OCI-LY3 (cell line): ENCODE results near the gene MKLN1.

Experiments
- H2AFZ ChIP-seq: fragments of 200-600, 300-600 bp; shearing (Covaris generic); 2 replicates; pipeline ENCODE4 v1.6.0; 2014; ENCODE audit warnings: antibody characterized with exemption, low read depth, low read length
- H3K27ac ChIP-seq: fragments of 200-600, 300-600 bp; sonication (generic); 2 replicates; pipeline ENCODE4 v1.5.1; 2014; ENCODE audit warnings: mild to moderate bottlenecking, low read length, moderate library complexity, mixed read lengths
- H3K27me3 ChIP-seq: fragments of 200-600, 300-600 bp; sonication (generic); 2 replicates; pipeline ENCODE4 v1.6.1; 2014; ENCODE audit warnings: low read depth, low read length, mixed read lengths
- H3K36me3 ChIP-seq: fragments of 200-600, 300-600 bp; sonication (generic); replicated peaks from 2 replicates; pipeline ENCODE3; 2014; ENCODE audit warnings: low read depth, low read length, mixed read lengths
- H3K4me1 ChIP-seq: fragments of 300-600, 200-600 bp; sonication (generic); 2 replicates; pipeline ENCODE4 v1.6.1; 2014; ENCODE audit warnings: low read length, mixed read lengths
- H3K4me2 ChIP-seq: fragments of 200-600, 300-600 bp; sonication (generic); 2 replicates; pipeline ENCODE4 v1.6.1; 2014; ENCODE audit warnings: low read length, mixed read lengths
- H3K4me3 ChIP-seq: fragments of 300-600, 200-600 bp; sonication (generic); 2 replicates; pipeline ENCODE4 v1.5.1; 2014; ENCODE audit warnings: antibody characterized with exemption, mild to moderate bottlenecking, low read length, moderate library complexity
- H3K79me2 ChIP-seq: fragments of 300-600, 200-600 bp; shearing (Covaris generic); 2 replicates; pipeline ENCODE4 v1.6.1; 2014; ENCODE audit warnings: mild to moderate bottlenecking, low read length, mixed read lengths
- H3K9ac ChIP-seq: fragments of 300-600, 200-600 bp; shearing (Covaris generic); 2 replicates; pipeline ENCODE4 v1.6.0; 2014; ENCODE audit warnings: mild to moderate bottlenecking, low read length, moderate library complexity
- H3K9me3 ChIP-seq: fragments of 200-600, 300-600 bp; shearing (Covaris generic); 2 replicates; pipeline ENCODE4 v1.6.1; 2014; ENCODE audit warnings: low read length, mixed read lengths; ENCODE audit not compliant: insufficient read depth
- H4K20me1 ChIP-seq: fragments of 200-600, 300-600 bp; sonication (generic); 2 replicates; pipeline ENCODE4 v1.6.1; 2016; ENCODE audit warnings: low read length, mixed read lengths; ENCODE audit not compliant: insufficient read depth
- CTCF ChIP-seq: fragments of 200-600, 300-600 bp; sonication (generic); IDR thresholded peaks from 2 replicates; pipeline ENCODE4 v1.5.1; 2014; ENCODE audit warnings: antibody characterized with exemption, low read length, low read depth
- EZH2phosphoT487 ChIP-seq: fragments of 200-600 bp; shearing (Covaris generic); IDR thresholded peaks from 2 replicates; pipeline ENCODE4 v1.6.1; 2018; ENCODE audit warnings: antibody characterized with exemption, mixed run types, low read depth

Gene MKLN1

GRCh38 chr7:131540491-131541162, 213.0 kb downstream of the MKLN1 start:
- no peaks in the 10 kb centered on the region for H4K20me1 ChIP-seq
- no peak overlapping the region for H3K9ac ChIP-seq
- H3K4me1 ChIP-seq: 0 out of 2 replicates have a peak, but pooled peaks cover 3% of the 10 kb centered on the region
- TF ChIP-seq EZH2phosphoT487 (no peak), CTCF (no peak)
- H3K4me3 ChIP-seq: no peak overlapping the region
- H3K27ac ChIP-seq: no peak overlapping the region
- no peak overlapping the region for H2AFZ ChIP-seq
- no peaks in the 10 kb centered on the region for H3K36me3 ChIP-seq
- H3K27me3 ChIP-seq: no peaks in the 10 kb centered on the region
- no peaks in the 10 kb centered on the region for H3K9me3 ChIP-seq
- H3K4me2 ChIP-seq: no peak overlapping the region
- H3K79me2 ChIP-seq: no peaks in the 10 kb centered on the region

DNA sequence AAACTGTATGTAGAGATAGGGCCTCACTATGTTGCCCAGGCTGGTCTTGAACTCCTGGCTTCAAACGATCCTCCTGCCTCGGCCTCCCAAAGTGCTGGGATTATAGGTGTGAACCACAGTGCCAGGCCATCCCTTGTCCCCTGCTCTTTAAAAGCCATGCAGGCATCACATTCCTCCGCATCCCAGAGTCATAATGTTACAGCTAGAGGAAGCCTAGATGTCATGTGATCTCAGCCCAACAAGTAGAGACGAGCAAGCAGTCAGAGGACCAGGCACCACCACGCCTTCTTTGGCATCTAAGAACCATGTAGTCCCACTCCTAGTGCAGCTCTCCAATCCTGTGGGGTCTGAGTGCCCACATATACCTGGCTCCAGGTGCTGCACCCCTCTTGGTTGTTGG, 215.6 kb downstream of the MKLN1 start:
- TF ChIP-seq CTCF: no peak
- TF ChIP-seq EZH2phosphoT487: no peak
- Histone ChIP-seq H3K27ac (no peak overlapping the region), H3K4me1 (peaks cover 8% of the 10 kb centered on the region; the same call in 1 of the 2 replicates), H3K9ac (no peak overlapping the region), H4K20me1 (no peaks in the 10 kb centered on the region), H3K36me3 (no peaks in the 10 kb centered on the region), H2AFZ (no peak overlapping the region), H3K79me2 (no peaks in the 10 kb centered on the region), H3K4me2 (no peak overlapping the region), H3K9me3 (no peaks in the 10 kb centered on the region), H3K27me3 (no peaks in the 10 kb centered on the region), H3K4me3 (no peak overlapping the region)

DNA sequence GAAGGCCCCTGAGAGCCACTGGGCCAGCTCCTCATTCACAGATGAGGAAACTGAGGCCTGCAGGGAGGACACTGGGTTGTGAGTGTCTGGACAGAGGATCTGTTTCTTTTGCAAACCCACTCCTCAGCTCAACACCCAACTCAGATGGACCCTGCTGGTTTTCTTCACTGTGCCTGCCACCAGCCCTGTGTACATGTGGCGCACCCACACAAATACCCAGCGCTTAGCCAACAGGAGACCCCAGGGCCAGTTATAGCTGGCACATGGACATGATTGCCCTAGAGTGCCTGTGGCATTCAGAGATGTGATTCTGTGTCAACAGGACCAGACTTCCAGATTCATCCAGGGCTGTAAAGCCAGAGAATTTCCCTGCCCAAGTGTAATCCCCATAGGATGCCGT, 216.3 kb downstream of the MKLN1 start:
- Histone ChIP-seq H4K20me1 (no peaks in the 10 kb centered on the region), H3K9me3 (no peaks in the 10 kb centered on the region), H3K4me2 (no peak overlapping the region), H3K79me2 (no peaks in the 10 kb centered on the region), H3K36me3 (no peaks in the 10 kb centered on the region), H3K9ac (no peak overlapping the region), H3K27ac (no peak overlapping the region), H3K4me1 (peaks cover 8% of the 10 kb centered on the region; the same call in 1 of the 2 replicates), H3K27me3 (no peaks in the 10 kb centered on the region), H3K4me3 (no peak overlapping the region), H2AFZ (no peak overlapping the region)
- TF ChIP-seq EZH2phosphoT487 (no peak), CTCF (no peak)

DNA sequence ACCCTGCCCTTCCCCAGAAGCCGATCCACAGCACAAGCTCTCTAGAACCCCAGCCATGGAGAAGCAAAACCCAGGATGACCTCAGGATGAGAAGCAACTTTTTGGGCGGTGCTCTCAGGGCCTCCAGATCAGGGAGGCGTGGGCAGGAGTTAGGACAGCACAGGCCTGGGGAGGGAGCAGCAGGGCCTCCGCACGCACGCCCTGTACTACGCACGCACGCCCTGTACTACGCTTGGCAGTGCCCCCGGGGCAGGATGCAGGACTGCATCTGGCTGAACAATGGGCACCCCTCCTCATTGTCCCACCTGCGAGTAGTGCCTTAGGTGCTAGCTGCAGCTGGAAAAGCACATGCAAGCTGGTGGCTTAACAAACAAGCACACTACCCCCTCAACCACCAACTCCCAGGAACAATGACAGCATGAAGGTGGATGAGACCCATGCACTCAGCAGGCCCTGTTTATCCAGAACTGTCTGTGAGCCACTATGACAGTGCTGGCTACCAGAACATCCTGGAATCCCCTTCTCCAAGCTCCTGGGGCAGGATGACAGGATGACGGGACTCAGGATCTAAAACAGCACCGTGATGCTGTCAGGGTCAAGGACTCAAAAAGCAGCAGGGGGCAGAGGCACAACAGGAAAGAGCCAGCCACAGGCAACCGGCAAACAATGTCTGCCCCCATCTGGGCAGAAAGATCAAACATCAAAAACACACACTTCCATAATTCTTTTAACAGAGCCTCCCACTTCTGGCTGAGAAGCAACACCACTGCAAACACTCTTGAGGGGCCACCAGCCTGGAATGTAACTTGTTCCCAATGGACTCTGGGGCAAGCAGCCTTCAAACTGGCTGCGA, 217.0 kb downstream of the MKLN1 start:
- Histone ChIP-seq H3K27me3 (no peaks in the 10 kb centered on the region), H4K20me1 (no peaks in the 10 kb centered on the region), H2AFZ (peak overlapping the region; percentile 65), H3K4me1 (peaks cover 8% of the 10 kb centered on the region; the same call in 1 of the 2 replicates), H3K36me3 (no peaks in the 10 kb centered on the region), H3K27ac (no peak overlapping the region), H3K4me2 (no peak overlapping the region), H3K79me2 (no peaks in the 10 kb centered on the region), H3K9me3 (no peaks in the 10 kb centered on the region), H3K4me3 (no peak overlapping the region), H3K9ac (no peak overlapping the region)
- peak; percentile 55 for TF ChIP-seq CTCF
- TF ChIP-seq EZH2phosphoT487: no peak
